HG03354 (cell line): ENCODE measurements around the gene RXRA.
A peak's percentile ranks its signal among the peaks of the same experiment; 100 is the strongest.

Source experiments
- ATAC-seq: cut with Tn5 transposase; IDR thresholded peaks from one replicate; pipeline ENCODE4 v1.9.1; 2021; ENCODE audit warnings: mild to moderate bottlenecking; ENCODE audit not compliant: unreplicated experiment, poor library complexity, severe bottlenecking

The RXRA gene

GRCh38 chr9:134390537-134390936, 64.3 kb downstream of the RXRA start:
- ATAC-seq = peak; percentile 34

DNA sequence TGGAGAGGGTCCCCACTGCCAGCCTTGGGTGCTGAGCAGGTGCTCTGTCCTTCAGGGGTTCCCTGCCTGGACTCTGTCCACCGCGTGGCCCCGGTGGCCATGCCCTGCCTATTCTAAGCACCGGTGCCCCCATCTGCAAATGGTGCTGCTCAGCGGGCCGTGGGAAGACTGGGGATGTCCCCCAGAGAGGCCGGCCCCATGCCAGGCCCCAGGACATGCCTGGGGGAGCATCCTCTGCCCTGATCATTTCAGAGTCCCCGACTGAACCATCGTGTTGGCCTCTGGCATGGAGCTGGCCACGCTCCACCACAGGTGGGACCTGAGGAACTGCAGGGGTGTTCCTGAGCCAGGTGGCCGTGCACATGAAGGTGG, 64.7 kb downstream of the RXRA start:
- ATAC-seq = peak; percentile 26

DNA sequence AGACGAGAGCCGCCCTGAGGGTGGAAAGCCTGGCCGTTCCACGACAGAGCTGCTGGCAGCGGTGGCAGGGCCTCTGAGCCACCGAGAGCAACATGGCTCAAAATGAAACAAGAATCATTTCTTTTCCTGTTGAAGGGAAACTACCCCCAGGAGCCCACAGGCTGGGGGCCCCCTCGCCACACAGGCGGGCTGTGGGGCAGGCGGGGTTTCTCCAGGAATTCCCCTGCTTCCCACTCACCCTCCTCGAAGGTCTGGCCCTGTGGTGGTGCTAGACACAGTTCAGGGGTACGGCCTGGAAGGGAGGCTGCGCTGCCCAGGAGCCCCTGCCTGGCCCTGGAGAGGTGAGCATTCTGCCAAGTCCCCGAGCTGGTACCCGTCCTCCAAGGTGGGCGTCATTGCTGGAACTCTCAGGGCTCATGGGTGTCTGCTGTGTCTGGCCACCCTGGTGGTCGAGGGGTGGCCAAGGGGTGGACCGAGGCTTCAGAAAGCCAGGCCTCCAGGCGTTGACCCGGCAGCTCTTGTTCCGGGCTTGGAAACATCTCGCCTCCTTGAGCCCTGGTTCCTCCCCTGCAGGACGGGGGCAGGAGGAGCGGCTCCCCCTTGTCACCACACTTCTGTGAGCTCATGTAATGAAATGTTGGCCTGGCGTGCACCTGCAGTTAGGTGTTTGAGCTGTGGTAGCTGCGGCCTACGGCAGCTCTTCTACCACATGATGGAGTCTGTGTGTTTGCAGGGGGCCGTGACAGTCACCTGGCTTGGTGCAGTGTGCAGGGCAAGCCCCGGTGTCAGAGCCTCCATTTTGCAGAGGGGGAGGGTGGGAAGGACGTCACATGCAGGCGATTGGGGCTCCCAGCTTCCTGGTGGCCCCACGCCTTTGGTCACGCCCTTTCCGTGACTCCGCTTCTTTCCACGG, 65.3 kb downstream of the RXRA start:
- peak; percentile 58 for ATAC-seq

DNA sequence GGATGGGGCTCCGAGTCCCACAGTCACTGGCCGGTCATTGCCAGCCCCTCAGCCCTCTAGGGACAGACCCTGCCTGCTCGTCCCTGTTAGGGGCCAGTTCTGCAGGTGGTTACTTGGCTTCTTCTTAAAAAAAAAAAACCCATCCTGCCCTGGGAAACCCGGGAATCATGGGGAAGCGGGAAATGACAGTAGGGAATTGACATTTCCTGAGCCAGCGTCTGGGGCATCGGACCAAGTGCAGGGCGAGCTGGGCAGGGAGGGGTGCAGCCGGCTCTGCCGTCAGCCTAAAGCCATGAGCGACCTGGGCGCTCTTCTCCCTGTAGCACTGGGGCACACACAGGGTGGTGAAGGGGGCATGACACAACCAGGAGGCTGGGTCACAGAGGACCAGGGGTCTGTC, 66.6 kb downstream of the RXRA start:
- no peak for ATAC-seq

DNA sequence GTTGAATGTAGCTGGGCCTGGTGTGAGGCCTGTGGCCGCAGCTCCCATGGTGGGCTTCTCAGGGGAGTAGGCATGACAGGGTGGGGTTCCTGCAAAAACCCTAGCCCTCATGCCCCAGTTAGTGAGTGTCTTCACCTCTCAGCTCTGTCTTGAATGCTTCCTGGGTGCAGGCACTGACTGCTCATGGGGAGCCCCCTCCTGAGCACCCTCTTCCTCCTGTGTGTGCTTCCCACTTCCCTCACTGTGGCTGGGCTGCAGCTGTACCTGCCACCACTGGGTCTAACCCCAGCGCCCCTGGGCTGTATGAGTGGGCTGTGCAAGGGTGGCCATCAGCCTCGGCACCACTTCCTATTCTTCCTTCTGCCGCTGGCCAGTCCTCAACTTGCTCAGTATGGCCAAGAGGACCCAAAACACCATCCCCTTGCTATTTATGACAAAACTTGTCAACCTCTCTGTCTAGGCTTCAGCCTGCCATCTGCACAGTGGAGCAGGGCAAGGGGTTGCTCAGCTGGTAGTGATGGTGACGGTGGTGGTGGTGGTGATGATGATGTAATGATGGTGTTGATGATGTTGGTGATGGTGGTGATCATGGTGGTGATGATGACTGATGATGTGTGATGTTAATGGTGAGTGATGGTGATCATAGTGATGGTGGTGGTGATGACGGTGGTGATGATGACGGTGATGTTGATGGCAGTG, 67.5 kb downstream of the RXRA start:
- ATAC-seq = no peak

DNA sequence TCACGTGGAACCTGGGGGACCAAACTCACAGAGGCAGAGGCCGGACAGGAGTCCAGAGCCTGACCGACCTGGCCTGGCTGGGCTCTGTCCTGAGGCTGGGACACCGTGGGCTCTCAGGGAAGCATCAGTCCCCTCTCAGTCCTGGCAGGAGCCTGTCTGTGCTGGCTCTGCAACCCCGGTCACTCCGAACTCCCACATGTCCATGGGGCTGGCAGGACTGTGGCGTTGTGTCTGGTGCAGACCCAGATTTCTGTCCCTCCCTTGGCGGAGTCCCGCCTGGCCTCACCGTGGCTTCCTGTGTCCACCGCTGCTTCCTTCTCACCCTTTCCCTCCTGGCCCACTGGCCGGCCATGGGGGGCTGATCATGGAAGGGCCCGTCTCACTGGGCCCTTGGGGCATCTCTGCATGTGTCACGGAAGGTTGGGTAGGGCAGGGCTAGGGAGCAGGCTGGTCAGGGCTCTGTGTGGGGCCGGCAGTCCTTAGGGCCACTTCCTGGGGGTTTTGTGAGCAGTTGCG, 68.8 kb downstream of the RXRA start:
- ATAC-seq = no peak

DNA sequence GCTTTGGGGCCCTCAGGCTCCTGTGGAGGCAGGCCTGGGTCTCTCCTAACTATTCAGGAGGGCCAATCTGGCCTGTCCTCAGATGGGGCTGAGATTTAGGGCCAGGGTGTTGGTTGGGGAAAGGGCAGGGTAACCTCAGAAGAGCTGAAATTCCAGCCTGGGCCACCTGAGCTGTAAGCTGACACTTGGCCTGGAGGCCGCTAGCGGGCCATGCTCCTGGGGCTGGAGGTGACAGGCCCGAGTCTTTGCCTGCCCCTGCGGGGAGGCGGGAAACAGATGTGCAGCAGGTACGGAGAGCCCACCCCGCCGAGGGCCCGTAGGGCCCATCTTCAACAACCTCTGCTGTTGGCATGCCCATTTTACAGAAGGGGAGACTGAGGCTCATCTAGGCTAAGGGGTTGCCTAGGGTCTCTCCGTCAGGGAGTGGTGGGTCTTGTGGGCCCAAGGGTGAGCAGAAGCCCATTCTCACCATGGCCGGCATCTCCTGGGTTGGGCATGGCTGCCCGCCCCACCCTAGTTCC, 69.5 kb downstream of the RXRA start:
- no peak for ATAC-seq

DNA sequence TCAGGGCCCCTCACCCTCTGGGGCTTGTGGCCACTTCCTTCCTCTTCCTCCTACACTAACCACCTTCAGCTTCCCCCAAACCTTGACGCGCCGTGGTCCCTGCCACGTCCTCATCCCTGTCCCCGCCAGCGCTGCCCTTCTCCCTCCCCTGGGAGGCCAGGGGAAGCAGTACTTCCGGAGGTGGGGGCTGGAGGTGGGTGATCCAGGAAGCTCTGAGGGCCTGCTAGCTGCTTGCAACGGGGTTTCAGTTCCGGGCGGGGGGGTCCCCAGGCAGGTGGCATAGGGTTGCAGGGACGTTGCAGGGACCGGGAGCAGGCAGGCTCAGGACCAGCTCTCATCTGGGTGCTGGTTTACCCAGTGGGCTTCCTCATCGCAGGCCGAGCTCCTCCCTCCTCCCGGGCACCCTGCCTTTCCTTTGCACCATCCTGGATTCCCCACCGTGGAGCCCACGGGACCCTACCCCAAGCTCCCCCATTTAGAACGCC, 70.0 kb downstream of the RXRA start:
- peak; percentile 35 for ATAC-seq

GRCh38 chr9:134396825-134397224, 70.6 kb downstream of the RXRA start:
- ATAC-seq = peak; percentile 18

GRCh38 chr9:134398756-134399155, 72.5 kb downstream of the RXRA start:
- ATAC-seq = no peak

DNA sequence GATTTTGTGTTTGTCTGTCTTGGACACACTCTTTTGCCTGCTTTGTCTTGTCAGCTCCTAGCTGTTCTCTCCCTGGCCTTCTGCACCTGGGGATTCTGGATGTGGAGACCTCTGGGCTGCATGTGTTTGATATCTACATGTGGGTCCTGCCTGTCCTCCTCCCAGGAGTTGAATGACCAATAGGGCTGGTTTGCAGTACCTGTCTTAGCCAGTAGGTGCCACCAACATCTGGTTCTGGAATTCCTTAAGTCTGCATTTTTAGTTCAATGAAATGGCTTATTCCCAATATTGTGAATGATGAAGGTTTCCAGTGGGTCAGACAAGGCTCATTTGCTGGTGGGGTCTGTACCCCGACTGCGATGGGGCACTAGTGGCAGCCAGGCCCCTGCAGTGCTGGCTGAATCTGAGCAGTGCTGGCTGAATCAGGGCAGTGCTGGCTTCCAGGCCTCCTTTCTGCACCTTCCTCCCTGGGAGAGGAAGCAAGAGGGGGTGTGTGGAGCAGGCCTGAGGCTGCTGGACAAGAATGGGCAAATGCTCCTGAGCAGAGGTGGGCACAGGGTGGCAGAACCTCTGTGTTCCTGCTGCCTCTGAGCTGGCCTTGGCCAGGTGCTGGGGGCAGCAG, 73.3 kb downstream of the RXRA start:
- ATAC-seq = no peak

- ATAC-seq = no peak
Measured at GRCh38 chr9:134400283-134400682, 74.0 kb downstream of the RXRA start.

- ATAC-seq = no peak
Measured at GRCh38 chr9:134401391-134401790, 75.1 kb downstream of the RXRA start.

- no peak for ATAC-seq
Measured at GRCh38 chr9:134402182-134402581, 75.9 kb downstream of the RXRA start.

DNA sequence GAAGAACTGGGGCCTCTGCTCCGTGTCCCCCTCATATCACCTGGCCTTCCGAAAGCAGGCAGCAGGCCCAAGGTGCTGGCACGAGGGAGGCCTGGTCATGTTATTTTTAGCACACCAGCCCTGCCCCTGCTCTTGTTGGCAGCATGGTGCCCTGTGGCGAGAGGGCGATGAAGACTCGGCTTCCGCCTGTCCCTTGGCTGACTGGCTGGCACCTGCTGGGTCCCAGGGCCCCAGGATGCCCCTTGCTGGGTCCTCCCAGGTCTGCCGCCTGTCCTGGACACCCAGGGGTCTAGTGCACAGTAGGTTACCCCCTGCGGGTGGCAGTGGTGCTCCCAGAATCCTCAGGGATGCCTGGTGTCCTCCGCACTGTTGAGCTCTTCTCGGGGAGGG, 77.0 kb downstream of the RXRA start:
- no peak for ATAC-seq

DNA sequence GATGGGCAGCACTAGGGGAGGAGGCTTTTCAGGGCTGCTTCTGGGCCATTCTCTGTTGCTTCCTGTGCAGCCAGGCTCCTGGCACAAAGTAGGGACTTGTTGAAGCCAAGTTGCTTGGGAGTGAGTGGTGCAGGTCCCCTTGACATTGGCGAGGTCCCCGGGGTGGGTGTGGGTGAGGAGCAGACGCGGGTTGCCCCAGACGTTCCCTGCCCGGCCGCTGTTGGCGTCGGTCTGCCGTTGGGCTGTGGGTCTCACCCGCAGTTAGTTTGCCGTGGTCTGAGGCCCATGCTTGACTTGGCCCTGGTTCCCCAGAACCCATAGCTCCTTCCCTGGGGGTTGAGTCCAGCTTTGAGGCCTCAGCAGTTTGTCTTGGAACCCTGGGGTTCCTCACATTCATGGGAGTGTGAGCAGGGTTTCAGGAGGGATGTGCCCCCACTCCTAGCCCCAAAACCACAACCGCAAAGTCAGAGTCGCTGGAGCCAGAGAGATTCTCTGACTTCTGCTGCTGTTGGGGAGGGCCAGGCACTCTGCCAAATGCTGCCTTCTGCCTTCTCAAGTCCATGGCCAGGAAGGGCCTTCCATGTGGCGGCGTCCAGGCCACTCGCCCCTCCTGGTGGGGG, 77.5 kb downstream of the RXRA start:
- no peak for ATAC-seq

DNA sequence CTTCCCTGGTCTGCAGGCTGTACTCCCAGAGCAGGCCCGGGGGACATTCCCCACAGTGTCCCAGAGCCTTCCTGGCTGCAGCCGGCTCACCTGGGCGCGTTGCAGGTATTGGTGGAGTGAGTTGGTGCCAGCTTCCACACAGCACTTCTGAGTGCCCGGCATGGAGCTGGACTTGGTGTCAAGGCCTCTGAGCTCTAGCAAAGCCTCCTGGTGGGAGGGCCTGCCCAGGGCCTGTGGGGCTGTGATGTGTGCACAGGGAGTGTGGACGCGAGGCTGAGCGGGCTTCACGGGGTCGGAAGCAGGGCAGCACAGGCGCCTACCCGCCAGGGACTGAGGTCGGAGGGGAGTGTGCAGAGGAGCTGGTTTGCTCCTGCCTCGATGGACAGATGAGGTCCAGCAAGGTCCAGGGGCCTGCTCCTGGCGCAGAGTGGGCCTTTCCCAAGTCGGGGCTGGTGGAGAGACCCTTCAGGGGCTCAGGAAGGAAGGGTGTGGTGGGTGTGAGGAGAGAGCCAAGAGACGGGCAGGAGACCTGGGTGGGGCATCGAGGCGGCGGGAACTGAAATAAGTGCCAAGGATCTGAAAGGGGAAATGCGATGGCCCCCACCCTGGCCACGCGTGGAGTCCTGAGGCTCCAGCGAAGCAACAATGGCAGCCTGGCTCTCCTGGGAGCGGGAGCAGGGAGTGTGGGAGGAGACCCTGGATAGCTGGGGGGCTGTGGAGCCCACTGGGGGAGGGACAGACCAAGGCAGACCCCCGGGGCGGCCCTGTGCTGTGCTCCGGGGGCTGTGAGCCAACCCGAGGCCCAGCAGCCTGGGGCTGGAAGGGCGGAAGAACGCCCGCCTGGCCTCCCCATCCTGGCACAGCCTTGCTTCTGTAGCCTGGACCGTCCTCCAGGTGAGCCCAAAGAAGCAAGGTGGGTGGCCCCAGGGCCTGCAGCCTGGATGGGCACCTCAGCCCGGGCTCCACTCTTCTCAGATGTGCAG, 78.4 kb downstream of the RXRA start:
- no peak for ATAC-seq

DNA sequence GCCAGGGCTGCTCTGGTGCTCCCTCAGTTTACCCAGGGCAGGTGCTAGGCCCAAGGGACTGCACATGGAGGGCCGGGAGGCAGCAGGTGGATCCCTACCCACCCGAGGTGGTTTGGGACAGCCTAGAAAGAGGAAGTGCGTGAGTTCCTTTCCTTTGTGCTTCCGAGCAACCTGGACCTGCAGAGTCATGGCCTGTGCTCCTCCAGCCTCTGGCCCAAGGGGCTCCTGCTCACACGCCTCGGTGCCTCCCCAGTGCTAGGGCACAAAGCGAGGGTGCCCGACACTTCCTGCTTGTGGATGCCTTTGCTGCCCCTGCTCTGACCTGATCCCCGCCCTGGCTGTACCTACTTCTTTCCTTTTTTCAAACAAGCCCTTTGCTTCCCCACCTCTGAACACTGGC, 79.3 kb downstream of the RXRA start:
- ATAC-seq = no peak
